Heart right ventricle (tissue), 16 donors: ENCODE data around the gene UBE2F. TPM values are rescaled to one million over a fixed set of nuclear protein-coding genes. Genes with fewer than 3 reads are reported as not detected.
A peak's percentile ranks its signal among the peaks of the same experiment; 100 is the strongest.

Source experiments
- ATAC-seq, 8 donors: fragments of 200-7000 bp; cut with Tn5 transposase; one replicate each; pipeline ENCODE4 v1.9.1; 2020; ENCODE audit warnings: mild to moderate bottlenecking in 8 of 8, moderate library complexity in 8 of 8, moderate number of reproducible peaks in 1 of 8
- DNase-seq, 2 donors: peaks; one replicate each; pipeline ENCODE4 v3.0.0-alpha.2; 2020
- H3K27ac ChIP-seq, 10 donors: fragments of 200-600 bp; sonication (generic) in 2 of 10; one replicate each; pipeline versions ENCODE4 v1.5.0 to v1.8.0; 2020 to 2022; ENCODE audit warnings: mild to moderate bottlenecking in 3 of 10
- H3K27me3 ChIP-seq, 7 donors: fragments of 200-600 bp; one replicate each; pipeline ENCODE4 v1.8.0; 2021 to 2022; ENCODE audit warnings: mild to moderate bottlenecking in 2 of 7
- H3K36me3 ChIP-seq, 9 donors: fragments of 200-600 bp; sonication (generic) in 1 of 9; one replicate each; pipeline versions ENCODE4 v1.5.0 to v1.8.0; 2020 to 2022; ENCODE audit warnings: mild to moderate bottlenecking in 2 of 9
- H3K4me1 ChIP-seq, 9 donors: fragments of 200-600 bp; sonication (generic) in 1 of 9; one replicate each; pipeline versions ENCODE4 v1.5.0 to v1.8.0; 2020 to 2022; ENCODE audit warnings: mild to moderate bottlenecking in 4 of 9
- H3K4me3 ChIP-seq, 10 donors: fragments of 200-600 bp; sonication (generic) in 2 of 10; one replicate each; pipeline versions ENCODE4 v1.5.0 to v1.8.0; 2020 to 2022; ENCODE audit warnings: mild to moderate bottlenecking in 7 of 10, moderate library complexity in 2 of 10
- H3K9me3 ChIP-seq, 11 donors: fragments of 200-600 bp in 10 of 11; sonication (generic) in 2 of 11; one replicate each; pipeline versions ENCODE4 v1.5.0 to v1.8.0; 2013 to 2022; ENCODE audit warnings: mild to moderate bottlenecking in 2 of 11, control low read depth in 1 of 11, moderate library complexity in 1 of 11
- WGBS, 2 donors: extraction: QIAGEN DNeasy Blood & Tissue Kit; methylation state at CpG; one replicate each; pipeline ENCODE4 v1.1.7; 2013; ENCODE audit warnings: inconsistent platforms in 1 of 2; 5-methylcytosine and 5-hydroxymethylcytosine counted together
- intact Hi-C, 10 donors: fragments of 100-400 bp; cut with DNase I; formaldehyde crosslinking; loops; one replicate each; pipeline versions ENCODE4 v1.11.1 to v1.14.2; 2022
- polyA plus RNA-seq, 2 donors: library from polyadenylated mRNA; stranded (reverse); fragments of 200-250 nt; gene quantifications; one replicate each; pipeline ENCODE4 v1.2.3, GENCODE V29; 2013
- total RNA-seq, 10 donors: library from RNA; stranded (reverse); fragmentation: NEBNext Ultra II Directional in 3 of 10; extraction: Animal tissue kit (Norgen Biotek cat#: 25700) in 3 of 10; gene quantifications; one replicate each; pipeline versions ENCODE4 v1.2.1 to v1.2.4, GENCODE V29; 2021 to 2023
- TF ChIP-seq, protein P1 (sequence below), 9 donors: fragments of 200-600 bp; sonication (generic) in 2 of 9; IDR thresholded peaks; one replicate each; pipeline versions ENCODE4 v1.5.0 to v1.8.0; 2021 to 2022; ENCODE audit warnings: antibody characterized with exemption in 9 of 9, mild to moderate bottlenecking in 5 of 9, moderate library complexity in 1 of 9
- donor health status: Arrhythmogenic right ventricular cardiomyopathy.
- donor health status: ischemic (EF 13 %, LVEDD 7.1; RV severe dilation, severe dysfunction).
- donor health status: healthy with polysubstance abuse.
- donor health status: DM: no; HTN: yes; CAD: no.
- donor health status: DM: no; HTN: no; CAD: no.
- donor health status: ischemic (EF 25% LVEDD 6.9; RV normal size, moderate dysfunction).
- donor health status: ischemic (EF 25% LVEDD 5.7; RV mildly dilated, moderate dysfunction).
- donor health status: healthy.
- donor health status: DM: yes; HTN: yes; CAD: no.
- donor health status: Ischemic cardiomyopathy.
- donor health status: ischemic (EF 35%, LVEDD 5.7; RV mildly dilated, moderate dysfunction).
- donor health status: nonischemic (EF 11% LVEDD 7.7; RV severe dilation, severe dysfunction).
- donor health status: DM: yes; HTN: yes; CAD: no.
- donor health status: PGD.
- donor health status: ischemic (EF 29% LVEDD 5.4; RV normal size, mild dysfunction).
- donor health status: nonischemic (EF 23%, LVEDD 6.1; RV moderate dilation, normal function).

UBE2F gene
- total and polyA plus RNA-seq, 12 donors = 43.5 to 82.2 (median 63.7) TPM

DNA sequence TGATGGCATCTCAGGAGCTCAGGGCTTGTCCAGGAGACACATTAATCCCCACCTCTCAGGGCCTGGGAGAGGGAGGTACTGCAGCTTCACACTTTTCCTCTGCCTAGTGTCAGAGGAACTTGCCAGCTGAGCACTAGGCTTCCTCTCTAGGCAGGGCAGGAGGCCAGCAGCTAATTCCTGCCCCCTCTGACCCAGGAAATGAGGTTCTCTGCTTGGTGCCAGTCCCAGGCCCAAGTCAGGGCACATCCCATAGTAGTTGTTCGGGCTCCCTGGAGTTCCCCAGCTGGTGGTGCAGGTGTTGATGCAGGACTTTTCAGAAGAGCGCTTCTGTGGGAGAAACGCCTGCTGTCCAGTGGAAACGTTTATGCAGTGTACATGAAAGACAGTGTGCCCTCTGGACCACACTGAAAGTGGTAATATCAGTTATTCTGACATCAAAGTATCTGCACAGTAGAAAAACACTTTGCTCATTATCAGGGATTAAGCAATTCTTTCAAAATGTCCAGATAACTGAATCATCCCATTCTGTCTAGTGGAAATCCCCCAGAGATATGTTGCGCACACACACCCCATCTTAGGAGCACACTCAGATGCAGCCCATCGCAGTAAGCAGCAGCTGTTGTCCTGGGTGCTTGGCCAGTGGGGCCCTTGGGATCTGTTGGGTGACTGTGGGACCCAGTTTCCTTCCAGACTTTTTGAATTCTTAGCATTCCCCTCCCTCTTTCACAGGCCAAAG lies 76.2 kb downstream of the UBE2F start:
- DNase-seq = no peak
- Histone ChIP-seq H3K27ac (no peak overlapping the region), H3K4me1 (peaks cover 0 to 7% (median 0%) of the 10 kb centered on the region in 9 donors), H3K9me3 (peaks cover 0 to under 1% (median 0%) of the 10 kb centered on the region in 11 donors), H3K27me3 (no peaks in the 10 kb centered on the region), H3K4me3 (no peak overlapping the region), H3K36me3 (peaks cover 0 to 87% (median 27%) of the 10 kb centered on the region in 9 donors)
- intact Hi-C loops = no loop called here
- TF ChIP-seq, protein P1, sequence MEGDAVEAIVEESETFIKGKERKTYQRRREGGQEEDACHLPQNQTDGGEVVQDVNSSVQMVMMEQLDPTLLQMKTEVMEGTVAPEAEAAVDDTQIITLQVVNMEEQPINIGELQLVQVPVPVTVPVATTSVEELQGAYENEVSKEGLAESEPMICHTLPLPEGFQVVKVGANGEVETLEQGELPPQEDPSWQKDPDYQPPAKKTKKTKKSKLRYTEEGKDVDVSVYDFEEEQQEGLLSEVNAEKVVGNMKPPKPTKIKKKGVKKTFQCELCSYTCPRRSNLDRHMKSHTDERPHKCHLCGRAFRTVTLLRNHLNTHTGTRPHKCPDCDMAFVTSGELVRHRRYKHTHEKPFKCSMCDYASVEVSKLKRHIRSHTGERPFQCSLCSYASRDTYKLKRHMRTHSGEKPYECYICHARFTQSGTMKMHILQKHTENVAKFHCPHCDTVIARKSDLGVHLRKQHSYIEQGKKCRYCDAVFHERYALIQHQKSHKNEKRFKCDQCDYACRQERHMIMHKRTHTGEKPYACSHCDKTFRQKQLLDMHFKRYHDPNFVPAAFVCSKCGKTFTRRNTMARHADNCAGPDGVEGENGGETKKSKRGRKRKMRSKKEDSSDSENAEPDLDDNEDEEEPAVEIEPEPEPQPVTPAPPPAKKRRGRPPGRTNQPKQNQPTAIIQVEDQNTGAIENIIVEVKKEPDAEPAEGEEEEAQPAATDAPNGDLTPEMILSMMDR (IDR thresholded peaks at IDR 0.05) = no peak
- 87 to 90% methylated on average over 6 of the region's 6 CpGs for WGBS, 2 donors
- ATAC-seq = peak in 6 of 8 donors; percentile 44 to 81 (median 48)

DNA sequence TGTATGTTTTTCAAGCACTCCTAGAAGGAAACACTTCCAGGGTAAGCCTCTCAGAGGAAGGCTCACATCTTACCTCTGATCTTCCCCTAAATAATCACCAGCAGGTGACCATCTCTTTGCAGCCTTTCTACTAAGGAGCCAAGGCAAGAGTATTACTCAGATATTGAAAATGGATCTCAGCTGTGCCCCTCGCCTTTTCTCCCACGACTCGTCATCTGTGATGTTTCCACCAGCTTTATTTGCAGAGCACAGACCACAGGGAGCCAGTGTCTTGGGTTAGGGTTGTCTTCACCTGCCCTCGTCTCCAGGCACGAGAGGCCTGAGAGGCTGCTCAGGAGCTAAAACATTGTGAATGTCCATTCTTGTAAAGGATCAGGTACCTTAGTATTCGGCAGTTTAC lies 77.0 kb downstream of the UBE2F start:
- Histone ChIP-seq H3K4me3 (no peak overlapping the region), H3K36me3 (peaks cover 0 to 79% (median 19%) of the 10 kb centered on the region in 9 donors), H3K27me3 (no peaks in the 10 kb centered on the region), H3K9me3 (peaks cover 0 to 9% (median 0%) of the 10 kb centered on the region in 11 donors), H3K27ac (no peak overlapping the region), H3K4me1 (peaks cover 0 to 7% (median 0%) of the 10 kb centered on the region in 9 donors)
- TF ChIP-seq, protein P1 (IDR thresholded peaks at IDR 0.05) = no peak
- DNase-seq = no peak
- 96 to 97% methylated on average over 6 of the region's 6 CpGs for WGBS, 2 donors
- no peak for ATAC-seq
- intact Hi-C loops = no loop called here

DNA sequence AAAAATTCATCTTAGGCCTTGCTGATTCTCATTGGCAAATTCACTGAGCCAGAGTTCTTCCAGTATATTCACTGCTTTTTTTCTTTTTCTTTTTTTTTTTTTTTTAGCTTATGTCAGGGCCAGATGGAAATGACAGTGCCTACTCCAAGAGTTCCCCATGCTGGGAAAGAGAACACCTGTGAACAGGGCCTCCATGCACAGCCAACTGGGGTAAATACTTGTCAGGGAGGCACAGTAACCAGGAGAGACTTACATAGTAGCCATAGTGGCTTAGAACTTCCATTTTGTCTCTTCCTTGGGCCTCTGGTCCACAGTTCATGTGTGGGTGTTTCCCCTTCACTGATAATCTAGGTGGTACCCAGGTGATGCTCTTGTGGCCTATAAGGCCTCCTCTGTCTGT lies 78.8 kb downstream of the UBE2F start:
- Histone ChIP-seq H3K9me3 (peaks cover 0 to 11% (median 0%) of the 10 kb centered on the region in 11 donors), H3K27me3 (no peaks in the 10 kb centered on the region), H3K36me3 (peaks cover 0 to 61% (median 17%) of the 10 kb centered on the region in 9 donors), H3K4me1 (peaks cover 0 to 7% (median 0%) of the 10 kb centered on the region in 9 donors), H3K27ac (no peak overlapping the region), H3K4me3 (no peak overlapping the region)
- TF ChIP-seq, protein P1 (IDR thresholded peaks at IDR 0.05) = no peak
- DNase-seq (no peak), ATAC-seq (no peak)
- intact Hi-C loops = no loop called here

DNA sequence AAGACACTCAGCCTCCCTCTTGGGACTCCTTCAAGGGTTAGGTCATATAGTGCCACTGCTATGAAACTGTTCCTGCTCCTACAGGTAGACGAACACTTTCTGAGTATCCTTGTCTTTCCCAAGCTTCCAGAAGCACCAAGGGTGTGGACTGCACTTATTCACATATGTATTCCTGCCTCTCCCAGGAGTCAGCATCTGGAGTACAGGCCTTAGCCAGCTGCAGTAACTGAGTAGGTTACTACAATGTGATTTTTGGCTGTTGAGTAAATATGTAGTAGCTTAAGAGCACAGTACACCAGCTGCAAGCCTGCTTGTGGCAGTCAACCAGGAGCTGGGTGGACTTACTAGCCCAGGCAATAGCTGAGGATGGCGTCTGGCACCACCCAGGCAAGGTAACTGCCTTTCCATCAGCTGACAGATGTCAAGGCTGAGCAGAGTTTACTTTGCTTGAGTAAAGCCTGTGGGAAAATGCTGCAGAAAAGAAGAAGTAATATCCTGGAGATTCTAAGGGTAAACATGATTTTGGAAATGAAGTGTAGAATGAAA lies 80.0 kb downstream of the UBE2F start:
- ATAC-seq = peak in 1 of 8 donors; percentile 16
- TF ChIP-seq, protein P1 (IDR thresholded peaks at IDR 0.05) = no peak
- intact Hi-C loops = no loop called here
- Histone ChIP-seq H3K4me3 (no peak overlapping the region), H3K36me3 (peaks cover 0 to 49% (median 12%) of the 10 kb centered on the region in 9 donors), H3K27me3 (no peaks in the 10 kb centered on the region), H3K27ac (no peak overlapping the region), H3K4me1 (peaks cover 0 to 7% (median 0%) of the 10 kb centered on the region in 9 donors), H3K9me3 (peaks cover 0 to 11% (median 0%) of the 10 kb centered on the region in 11 donors)
- DNase-seq = no peak
- 92 to 97% methylated on average over 2 of the region's 2 CpGs for WGBS, 2 donors
